Stomach (tissue), 4 donors: ENCODE results near the gene NFS1.

Source experiments
- POLR2A ChIP-seq, 4 donors: fragments of 450-650 bp; IDR thresholded peaks; one replicate each; pipeline ENCODE4 v1.6.1; 2016; ENCODE audit warnings: antibody characterized with exemption in 4 of 4, control low read depth in 2 of 4, mild to moderate bottlenecking in 1 of 4, moderate library complexity in 1 of 4
- POLR2AphosphoS5 ChIP-seq, 3 donors: sonication (generic); formaldehyde crosslinking; IDR thresholded peaks; one replicate each; pipeline ENCODE4 v1.6.1; 2016; ENCODE audit warnings: antibody characterized with exemption in 3 of 3
- TF ChIP-seq, protein P1 (sequence below), 7 experiments: fragments of 450-650 bp in 4 of 7; fragments of 200-600 bp in 3 of 7; sonication (generic) in 3 of 7; IDR thresholded peaks; one replicate each; pipeline ENCODE4 v1.5.1; 2016 to 2019; ENCODE audit warnings: antibody characterized with exemption in 7 of 7, control low read depth in 2 of 7, mild to moderate bottlenecking in 1 of 7

DNA sequence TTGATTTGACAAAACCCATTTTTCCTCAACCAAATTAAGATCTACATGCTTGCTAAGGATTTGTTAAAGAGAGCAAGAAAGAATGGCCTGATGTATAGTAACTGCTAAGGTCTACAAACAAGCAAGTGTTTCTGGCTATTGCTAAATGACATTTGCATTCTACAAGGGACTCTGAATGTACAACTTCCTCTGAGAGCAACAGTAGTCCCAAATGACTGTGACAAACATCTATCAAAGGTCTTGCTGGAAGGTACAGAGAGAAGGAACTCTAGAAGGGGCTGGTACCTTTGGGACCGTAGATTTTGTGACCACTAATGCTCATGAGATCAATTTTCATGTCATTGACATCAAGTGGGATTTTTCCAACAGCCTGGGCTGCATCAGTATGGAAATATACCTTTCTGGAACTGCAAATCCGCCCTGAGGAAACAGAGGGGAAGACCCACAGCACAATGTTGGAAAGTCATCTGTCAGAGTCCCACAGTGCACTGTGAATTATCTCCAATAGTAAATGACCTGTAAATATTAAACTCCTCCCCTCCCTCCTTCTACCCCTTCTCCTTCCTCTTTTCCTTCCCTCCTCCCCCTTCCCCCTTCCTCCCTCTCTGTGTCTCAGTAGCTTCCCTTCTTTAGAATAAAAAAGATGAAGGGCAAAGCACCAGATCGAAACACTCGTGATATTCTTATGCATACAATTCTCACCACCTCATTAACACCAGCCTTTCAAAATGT lies 18.5 kb downstream of the NFS1 start:
- no peak for TF ChIP-seq POLR2A (IDR thresholded peaks at IDR 0.05)
- TF ChIP-seq, protein P1, sequence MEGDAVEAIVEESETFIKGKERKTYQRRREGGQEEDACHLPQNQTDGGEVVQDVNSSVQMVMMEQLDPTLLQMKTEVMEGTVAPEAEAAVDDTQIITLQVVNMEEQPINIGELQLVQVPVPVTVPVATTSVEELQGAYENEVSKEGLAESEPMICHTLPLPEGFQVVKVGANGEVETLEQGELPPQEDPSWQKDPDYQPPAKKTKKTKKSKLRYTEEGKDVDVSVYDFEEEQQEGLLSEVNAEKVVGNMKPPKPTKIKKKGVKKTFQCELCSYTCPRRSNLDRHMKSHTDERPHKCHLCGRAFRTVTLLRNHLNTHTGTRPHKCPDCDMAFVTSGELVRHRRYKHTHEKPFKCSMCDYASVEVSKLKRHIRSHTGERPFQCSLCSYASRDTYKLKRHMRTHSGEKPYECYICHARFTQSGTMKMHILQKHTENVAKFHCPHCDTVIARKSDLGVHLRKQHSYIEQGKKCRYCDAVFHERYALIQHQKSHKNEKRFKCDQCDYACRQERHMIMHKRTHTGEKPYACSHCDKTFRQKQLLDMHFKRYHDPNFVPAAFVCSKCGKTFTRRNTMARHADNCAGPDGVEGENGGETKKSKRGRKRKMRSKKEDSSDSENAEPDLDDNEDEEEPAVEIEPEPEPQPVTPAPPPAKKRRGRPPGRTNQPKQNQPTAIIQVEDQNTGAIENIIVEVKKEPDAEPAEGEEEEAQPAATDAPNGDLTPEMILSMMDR (IDR thresholded peaks at IDR 0.05): no peak
- no peak for TF ChIP-seq POLR2AphosphoS5 (IDR thresholded peaks at IDR 0.05)
